Measurements from ENCODE around the gene MINPP1. TPM values are rescaled to one million over a fixed set of nuclear protein-coding genes. Genes with fewer than 3 reads are reported as not detected.

MINPP1 gene
- total and polyA plus RNA-seq, 4 donors = 19.1 to 111 (median 24.6) TPM

- H3K27ac ChIP-seq (ENCODE audit: low read depth in 1 of 2, low read length in 2 of 2) = peak overlapping the region; percentile 55 to 74
- peaks cover 21 to 55% (median 53%) of the 10 kb centered on the region in 4 donors for H3K4me1 ChIP-seq (ENCODE audit: control insufficient read depth in 4 of 4, insufficient read depth in 4 of 4, low read length in 3 of 4)
- no peaks in the 10 kb centered on the region for H3K9me3 ChIP-seq (ENCODE audit: control insufficient read depth in 4 of 4, low read length in 3 of 4)
- H3K4me3 ChIP-seq (ENCODE audit: low read depth in 1 of 3, low read length in 3 of 3) = no peak overlapping the region
- TF ChIP-seq SP1 (IDR thresholded peaks at IDR 0.05) (peak; percentile 58), GABPA (IDR thresholded peaks at IDR 0.05 in 1 of 2, conservative IDR thresholded peaks at IDR 0.05 in 1 of 2) (no peak), RXRA (IDR thresholded peaks at IDR 0.05) (peak; percentile 42 to 45), MAX (IDR thresholded peaks at IDR 0.05) (no peak), HNF4G (IDR thresholded peaks at IDR 0.05) (peak; percentile 43), CTCF (IDR thresholded peaks at IDR 0.05; ENCODE audit: low read depth, low read length, missing input control) (no peak), FOXA2 (IDR thresholded peaks at IDR 0.05) (peak; percentile 47), RAD21 (IDR thresholded peaks at IDR 0.05) (peak; percentile 11 to 17), TAF1 (conservative IDR thresholded peaks at IDR 0.05) (no peak), JUND (IDR thresholded peaks at IDR 0.05) (peak; percentile 28 to 73), ATF3 (IDR thresholded peaks at IDR 0.05) (peak; percentile 65), HNF4A (conservative IDR thresholded peaks at IDR 0.05) (peak; percentile 82 to 89), ZBTB33 (IDR thresholded peaks at IDR 0.05) (no peak), FOXA1 (IDR thresholded peaks at IDR 0.05) (no peak), YY1 (IDR thresholded peaks at IDR 0.05) (no peak), REST (IDR thresholded peaks at IDR 0.05) (no peak), NR2F2 (IDR thresholded peaks at IDR 0.05) (no peak), EGR1 (IDR thresholded peaks at IDR 0.05; ENCODE audit: low read depth in 2 of 2) (no peak)
- H3K9ac ChIP-seq (ENCODE audit: low read depth in 1 of 2, low read length in 2 of 2) = no peak overlapping the region
- DNase-seq (ENCODE audit: low spot score) = no peak
- H3K27me3 ChIP-seq (ENCODE audit: control insufficient read depth in 4 of 4, insufficient read depth in 4 of 4, low read length in 3 of 4) = no peaks in the 10 kb centered on the region
- H3K36me3 ChIP-seq (ENCODE audit: control insufficient read depth in 4 of 4, insufficient read depth in 3 of 4, low read depth in 1 of 4, low read length in 3 of 4) = no peaks in the 10 kb centered on the region
- WGBS = 79% methylated on average over 2 of the region's 2 CpGs
Measured at GRCh38 chr10:87590705-87591588, 86.3 kb downstream of the MINPP1 start.

Data from liver (tissue), 9 donors.